HG02610 (cell line): ENCODE measurements around the gene SIGLEC9.

Experiments
- ATAC-seq: cut with Tn5 transposase; IDR thresholded peaks from one replicate; pipeline ENCODE4 v1.9.1; 2021; ENCODE audit warnings: mild to moderate bottlenecking, moderate library complexity; ENCODE audit not compliant: unreplicated experiment

The SIGLEC9 gene

GRCh38 chr19:51124729-51125128 is at the start of gene SIGLEC9:
Gene SIGLEC9, plus strand, starts transcription at chr19:51124906. Its CDS starts 69 bp downstream, at chr19:51124975.
- ATAC-seq, result no peak

GRCh38 chr19:51075998-51076397 is 48.7 kb upstream of the SIGLEC9 start:
- ATAC-seq, result no peak

- ATAC-seq, result no peak
Measured at GRCh38 chr19:51076631-51077213, 48.0 kb upstream of the SIGLEC9 start.

- no peak for ATAC-seq
Measured at GRCh38 chr19:51078104-51078503, 46.6 kb upstream of the SIGLEC9 start.

GRCh38 chr19:51078731-51079130 is 46.0 kb upstream of the SIGLEC9 start:
- ATAC-seq, result no peak

- ATAC-seq, result no peak
Measured at GRCh38 chr19:51079481-51080110, 45.1 kb upstream of the SIGLEC9 start.

GRCh38 chr19:51081476-51081875 is 43.2 kb upstream of the SIGLEC9 start:
- ATAC-seq, result no peak

GRCh38 chr19:51082611-51083010 is 42.1 kb upstream of the SIGLEC9 start, which contains the start of gene KLK14:
Gene KLK14, minus strand, starts transcription at chr19:51082887. Its CDS starts 273 bp downstream, at chr19:51082614.
- no peak for ATAC-seq

- no peak for ATAC-seq
Measured at GRCh38 chr19:51083181-51083580, 41.5 kb upstream of the SIGLEC9 start.

GRCh38 chr19:51083783-51084182 is 40.9 kb upstream of the SIGLEC9 start:
- ATAC-seq, result no peak

- no peak for ATAC-seq
Measured at GRCh38 chr19:51084505-51084904, 40.2 kb upstream of the SIGLEC9 start.

GRCh38 chr19:51086153-51086850 is 38.4 kb upstream of the SIGLEC9 start:
- no peak for ATAC-seq

- ATAC-seq, result no peak
Measured at GRCh38 chr19:51089786-51090185, 34.9 kb upstream of the SIGLEC9 start.

- no peak for ATAC-seq
Measured at GRCh38 chr19:51090471-51090870, 34.2 kb upstream of the SIGLEC9 start.

- no peak for ATAC-seq
Measured at GRCh38 chr19:51091126-51091525, 33.6 kb upstream of the SIGLEC9 start.

- no peak for ATAC-seq
Measured at GRCh38 chr19:51091895-51092873, 32.5 kb upstream of the SIGLEC9 start.

GRCh38 chr19:51093101-51093500 is 31.6 kb upstream of the SIGLEC9 start:
- no peak for ATAC-seq

- no peak for ATAC-seq
Measured at GRCh38 chr19:51093510-51094345, 31.0 kb upstream of the SIGLEC9 start.

- no peak for ATAC-seq
Measured at GRCh38 chr19:51094696-51095279, 29.9 kb upstream of the SIGLEC9 start.
